Stimulated activated memory B cell treated with anti-CD40 and anti-IgM and Interleukin-4, amounts not matched to agents 10 μg/mL and 1 μg/mL and 100 μg/mL, for 72 hours (primary cell): ENCODE results near the gene GSK3B.
A peak's percentile ranks its signal among the peaks of the same experiment; 100 is the strongest.

Source experiments
- ATAC-seq: fragments of 150-1000 bp; cut with Tn5 transposase; 2 replicates; pipeline ENCODE4 v1.10.0; 2021
- H3K27ac Mint-ChIP-seq: one replicate; pipeline ENCODE4 v1.8.0; 2022; ENCODE audit warnings: mild to moderate bottlenecking, mixed read lengths
- H3K27me3 Mint-ChIP-seq: one replicate; pipeline ENCODE4 v1.8.0; 2022; ENCODE audit warnings: mixed read lengths
- H3K36me3 Mint-ChIP-seq: one replicate; pipeline ENCODE4 v1.8.0; 2022; ENCODE audit warnings: mixed read lengths
- H3K4me1 Mint-ChIP-seq: one replicate; pipeline ENCODE4 v1.8.0; 2022; ENCODE audit warnings: mixed read lengths
- H3K4me3 Mint-ChIP-seq: one replicate; pipeline ENCODE4 v1.8.0; 2022; ENCODE audit warnings: mild to moderate bottlenecking, moderate library complexity, mixed read lengths
- H3K9me3 Mint-ChIP-seq: one replicate; pipeline ENCODE4 v1.8.0; 2022; ENCODE audit warnings: mixed read lengths

The GSK3B gene

GRCh38 chr3:119779731-119780383, 314.4 kb downstream of the GSK3B start:
- Mint-ChIP-seq H3K4me3 (no peak overlapping the region), H3K27ac (no peak overlapping the region), H3K4me1 (peaks cover 11% of the 10 kb centered on the region), H3K9me3 (peaks cover 4% of the 10 kb centered on the region), H3K36me3 (peaks cover 7% of the 10 kb centered on the region), H3K27me3 (no peaks in the 10 kb centered on the region)
- ATAC-seq, result peak; percentile 40

GRCh38 chr3:119778811-119779210, 315.4 kb downstream of the GSK3B start:
- H3K9me3 Mint-ChIP-seq, result peaks cover 4% of the 10 kb centered on the region

GRCh38 chr3:119778176-119778575, 316.1 kb downstream of the GSK3B start:
- Mint-ChIP-seq H3K4me3 (no peak overlapping the region), H3K9me3 (peaks cover 4% of the 10 kb centered on the region), H3K4me1 (peaks cover 11% of the 10 kb centered on the region), H3K36me3 (peaks cover 7% of the 10 kb centered on the region), H3K27ac (no peak overlapping the region), H3K27me3 (no peaks in the 10 kb centered on the region)
- no peak for ATAC-seq

More at GRCh38 chr3:119778811-119779210, 315.4 kb downstream of the GSK3B start:
- peaks cover 11% of the 10 kb centered on the region for H3K4me1 Mint-ChIP-seq
- no peaks in the 10 kb centered on the region for H3K27me3 Mint-ChIP-seq
- no peak for ATAC-seq
- no peak overlapping the region for H3K4me3 Mint-ChIP-seq
- no peak overlapping the region for H3K27ac Mint-ChIP-seq
- H3K36me3 Mint-ChIP-seq, result peaks cover 7% of the 10 kb centered on the region

GRCh38 chr3:119776304-119776703, 317.9 kb downstream of the GSK3B start:
- Mint-ChIP-seq H3K27me3 (peaks cover 10% of the 10 kb centered on the region), H3K36me3 (peaks cover 7% of the 10 kb centered on the region), H3K27ac (no peak overlapping the region), H3K4me1 (peaks cover 11% of the 10 kb centered on the region), H3K4me3 (no peak overlapping the region), H3K9me3 (peaks cover 4% of the 10 kb centered on the region)
- ATAC-seq, result no peak

- peaks cover 7% of the 10 kb centered on the region for H3K36me3 Mint-ChIP-seq
Observed at GRCh38 chr3:119774444-119774843, 319.8 kb downstream of the GSK3B start.

More at GRCh38 chr3:119774444-119774843, 319.8 kb downstream of the GSK3B start:
- no peak overlapping the region for H3K4me3 Mint-ChIP-seq
- peaks cover 10% of the 10 kb centered on the region for H3K27me3 Mint-ChIP-seq
- peak; percentile 61 for ATAC-seq
- peaks cover 4% of the 10 kb centered on the region for H3K9me3 Mint-ChIP-seq
- H3K4me1 Mint-ChIP-seq, result no peaks in the 10 kb centered on the region
- H3K27ac Mint-ChIP-seq, result no peak overlapping the region
